Stimulated activated CD4-positive, alpha-beta T cell treated with anti-CD3 and anti-CD28 coated beads, Interleukin-15, amount 100 ng/mL, for 48 hours (primary cell): ENCODE measurements around the gene DGCR8.
A peak's percentile ranks its signal among the peaks of the same experiment; 100 is the strongest.
"Not testable (repeated sequence)": the region's sequence is repeated elsewhere in the genome, so short reads cannot be mapped to it uniquely, and the experiment has no call there.

ENCODE experiments used
- DNase-seq, 2 donors: peaks; one replicate each; pipeline ENCODE4 v3.0.0-alpha.2; 2020; ENCODE audit warnings: low read depth in 2 of 2

The DGCR8 gene

GRCh38 chr22:20066617-20067383 lies 13.2 kb upstream of the DGCR8 start:
- DNase-seq, result no peak

- not testable (repeated sequence) for DNase-seq
Observed at GRCh38 chr22:20067384-20067682, 12.7 kb upstream of the DGCR8 start.

DNA sequence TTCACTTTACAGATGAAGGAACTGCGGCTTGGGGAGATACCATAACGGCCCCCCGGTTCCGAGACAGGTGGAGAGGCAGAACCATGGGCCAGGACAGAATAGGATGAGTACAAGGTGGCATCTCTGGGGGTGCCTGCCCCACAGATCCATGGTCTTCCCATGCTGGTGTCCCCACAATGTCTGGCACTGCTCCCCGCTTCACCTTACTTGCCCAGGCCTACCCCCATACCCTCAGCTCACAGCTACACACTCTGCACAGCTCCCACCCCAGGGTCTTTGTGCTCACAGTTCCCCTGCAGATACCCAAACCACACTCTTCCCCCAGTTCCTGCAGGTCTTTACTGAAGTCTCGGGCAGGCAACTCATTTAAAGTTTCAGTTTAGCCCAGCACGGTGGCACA lies 11.4 kb upstream of the DGCR8 start:
- no peak for DNase-seq

GRCh38 chr22:20069331-20070042 lies 10.6 kb upstream of the DGCR8 start:
- no peak for DNase-seq

DNA sequence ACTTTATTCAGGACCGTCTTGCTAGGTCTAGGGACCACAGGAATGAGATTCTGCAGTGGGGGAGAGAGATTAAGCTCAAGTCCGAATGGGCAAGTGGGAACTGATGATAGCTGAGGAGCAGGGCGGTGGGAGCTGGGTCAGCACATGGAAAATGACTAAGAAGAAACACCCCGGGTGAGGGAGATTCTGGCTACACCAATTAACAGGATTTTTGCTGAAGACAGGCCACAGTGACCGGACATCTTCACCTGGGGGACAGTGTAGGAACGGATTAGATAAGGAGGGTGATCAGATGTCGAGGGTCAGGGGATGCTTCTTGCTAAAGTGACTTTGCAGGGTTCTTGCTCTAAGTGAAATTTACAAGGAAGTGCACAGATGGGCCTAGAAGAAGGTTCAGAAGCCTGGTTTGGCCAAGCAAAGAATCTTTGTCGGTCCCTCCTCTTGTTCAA lies 8.5 kb upstream of the DGCR8 start:
- no peak for DNase-seq

DNA sequence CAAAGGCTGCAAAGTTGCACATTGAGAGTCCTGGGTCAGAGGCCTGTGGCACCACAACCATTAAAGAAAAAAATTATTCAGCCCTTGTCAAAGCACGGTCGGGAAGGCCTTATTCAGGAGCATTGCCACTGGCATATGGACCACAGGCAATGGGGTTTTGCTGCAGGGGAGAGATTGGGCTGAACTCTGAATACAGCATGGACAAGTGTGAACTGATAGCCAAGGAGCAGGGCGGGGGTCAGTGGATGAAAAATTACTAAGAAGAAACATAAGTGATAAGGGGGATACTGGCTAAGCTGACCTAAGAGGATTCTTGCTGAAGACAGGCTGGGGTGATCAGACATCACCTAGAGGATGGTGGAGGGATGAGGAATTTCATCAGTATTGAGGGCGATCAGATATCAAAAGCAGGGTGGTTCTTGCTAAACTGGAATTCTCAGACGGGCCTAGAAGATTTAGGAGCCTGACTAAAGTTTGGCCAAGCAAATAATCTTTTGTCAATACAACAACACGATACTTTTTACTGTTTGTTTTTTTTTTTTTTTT lies 3.3 kb upstream of the DGCR8 start:
- no peak for DNase-seq

GRCh38 chr22:20080445-20080775 lies 369 bp downstream of the DGCR8 start:
- peak; percentile 37 to 61 for DNase-seq

GRCh38 chr22:20080776-20081654 lies 974 bp downstream of the DGCR8 start:
- no peak for DNase-seq

DNA sequence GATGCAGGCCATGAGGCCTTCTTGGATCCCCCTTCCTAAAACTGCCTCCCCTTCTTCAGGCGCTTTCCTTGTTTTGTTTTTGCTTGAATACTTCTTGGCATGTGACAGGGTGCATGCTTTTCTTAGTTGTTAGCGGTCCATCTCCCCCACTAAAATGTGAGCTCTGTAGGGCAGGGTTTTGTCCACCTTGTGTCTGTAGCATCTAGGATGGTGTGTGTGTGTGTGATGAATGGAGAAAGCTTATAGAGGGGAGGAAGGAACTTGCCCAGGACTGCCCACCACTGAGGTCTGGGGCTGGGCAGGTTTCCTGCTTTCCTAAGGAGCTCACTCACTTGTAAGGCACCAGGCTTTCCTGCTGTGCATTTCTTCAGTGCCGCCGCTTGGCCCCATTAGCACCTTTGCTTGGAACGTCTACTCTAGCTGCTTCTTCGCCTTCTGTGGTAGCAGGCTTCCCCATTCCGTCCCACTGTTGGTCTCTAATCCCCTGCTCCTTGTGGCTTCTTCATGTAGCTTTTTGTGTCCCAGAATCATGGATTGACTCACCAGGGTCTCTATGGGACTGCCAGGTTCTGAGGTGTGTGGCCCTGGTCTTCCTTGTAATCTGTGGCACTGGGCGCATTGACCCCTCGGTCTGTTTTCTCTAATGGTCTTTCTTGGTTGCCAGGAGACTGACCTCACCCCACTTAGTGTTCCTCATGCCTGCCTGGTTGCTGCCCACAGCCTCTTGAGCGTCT lies 3.3 kb downstream of the DGCR8 start:
- DNase-seq, result no peak

GRCh38 chr22:20083891-20084546 lies 4.0 kb downstream of the DGCR8 start:
- no peak for DNase-seq

DNA sequence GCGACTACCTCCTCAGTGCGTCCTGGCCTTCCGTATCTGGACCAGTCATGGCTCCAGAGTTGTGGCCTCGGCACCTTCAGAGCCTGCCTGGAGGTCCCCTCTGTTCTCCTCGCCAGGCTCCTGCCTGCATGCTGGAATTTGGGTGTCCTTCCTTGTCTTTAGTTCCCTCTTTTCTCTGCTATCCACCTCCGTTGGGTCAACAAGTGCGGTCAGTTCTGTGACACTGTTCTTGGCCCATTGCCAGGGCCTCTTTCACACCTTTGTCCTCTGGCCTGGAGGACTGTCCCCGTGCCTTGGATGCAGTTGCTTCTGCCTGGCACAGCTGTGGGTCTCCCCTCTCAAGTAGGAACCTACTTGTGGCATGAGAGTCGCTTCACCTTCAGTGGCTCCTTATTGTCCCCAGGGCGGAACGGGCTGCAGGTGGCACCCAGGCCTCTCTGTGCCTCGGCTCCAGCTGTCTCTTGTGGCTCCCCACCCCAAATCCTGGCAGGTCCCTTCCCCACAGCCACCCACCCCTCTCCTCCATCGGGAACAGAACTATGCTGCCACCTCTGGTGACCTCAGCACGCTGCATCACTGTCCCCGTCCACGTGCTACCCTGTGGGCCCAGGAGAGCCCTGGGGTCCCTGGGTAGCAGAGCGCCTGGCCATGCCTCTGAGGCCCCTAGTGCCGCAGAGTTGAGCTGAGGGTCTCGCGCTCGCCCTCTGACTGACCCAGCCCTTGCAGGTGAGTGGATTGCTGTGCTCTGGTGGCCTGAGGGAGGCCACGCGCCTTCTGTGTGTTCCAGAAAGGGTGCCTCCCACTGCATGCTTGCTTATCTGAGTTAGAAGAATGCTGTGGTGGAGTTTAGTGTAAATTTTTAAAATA lies 4.7 kb downstream of the DGCR8 start:
- DNase-seq, result no peak

DNA sequence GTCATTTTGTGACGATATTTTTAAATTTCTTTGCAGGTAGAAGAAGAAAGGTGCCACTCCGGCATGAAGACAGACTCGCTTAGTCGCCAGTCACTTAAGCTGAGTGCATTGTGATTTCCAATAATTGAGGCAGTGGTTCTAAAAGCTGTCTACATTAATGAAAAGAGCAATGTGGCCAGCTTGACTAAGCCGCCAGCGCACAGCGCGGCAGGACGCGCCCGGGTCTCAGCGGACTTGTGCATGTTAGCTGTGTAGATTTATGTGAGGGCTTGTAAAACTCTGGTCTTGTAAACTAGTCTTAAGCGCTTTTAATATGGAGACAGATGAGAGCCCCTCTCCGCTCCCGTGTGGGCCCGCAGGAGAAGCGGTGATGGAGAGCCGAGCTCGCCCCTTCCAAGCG lies 5.6 kb downstream of the DGCR8 start:
- DNase-seq, result no peak

DNA sequence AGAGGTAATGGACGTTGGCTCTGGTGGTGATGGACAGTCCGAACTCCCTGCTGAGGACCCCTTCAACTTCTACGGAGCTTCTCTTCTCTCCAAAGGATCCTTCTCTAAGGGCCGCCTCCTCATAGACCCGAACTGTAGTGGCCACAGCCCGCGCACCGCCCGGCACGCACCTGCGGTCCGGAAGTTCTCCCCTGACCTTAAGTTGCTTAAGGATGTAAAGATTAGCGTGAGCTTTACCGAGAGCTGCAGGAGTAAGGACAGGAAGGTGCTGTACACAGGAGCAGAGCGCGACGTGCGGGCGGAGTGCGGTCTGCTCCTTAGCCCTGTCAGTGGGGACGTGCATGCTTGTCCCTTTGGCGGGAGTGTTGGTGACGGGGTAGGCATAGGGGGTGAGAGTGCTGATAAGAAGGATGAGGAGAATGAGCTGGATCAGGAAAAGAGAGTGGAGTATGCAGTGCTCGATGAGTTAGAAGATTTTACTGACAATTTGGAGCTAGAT lies 6.1 kb downstream of the DGCR8 start:
- DNase-seq, result no peak

DNA sequence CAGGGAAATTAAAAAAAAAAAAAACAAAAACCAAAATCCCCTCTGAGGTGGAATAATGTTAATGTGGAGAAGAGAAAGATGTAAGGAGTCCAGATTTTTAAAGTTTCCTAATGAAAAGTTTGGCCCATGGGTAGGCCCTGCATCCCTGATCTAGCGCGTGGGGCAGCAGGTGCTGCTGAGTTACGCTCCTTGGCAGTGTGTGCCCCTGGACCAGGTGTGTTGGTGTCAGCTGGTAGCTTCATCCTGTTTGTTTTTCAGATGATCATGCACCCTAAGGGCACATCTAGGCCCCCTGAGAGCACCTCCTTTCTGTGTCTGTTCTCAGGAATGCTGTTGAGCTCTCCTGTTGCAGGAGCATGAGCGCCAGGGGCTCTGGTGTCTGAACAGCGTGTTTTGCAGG lies 6.7 kb downstream of the DGCR8 start:
- DNase-seq, result no peak

- no peak for DNase-seq
Observed at GRCh38 chr22:20087319-20088262, 7.5 kb downstream of the DGCR8 start.

- DNase-seq, result no peak
Observed at GRCh38 chr22:20088263-20088648, 8.2 kb downstream of the DGCR8 start.

DNA sequence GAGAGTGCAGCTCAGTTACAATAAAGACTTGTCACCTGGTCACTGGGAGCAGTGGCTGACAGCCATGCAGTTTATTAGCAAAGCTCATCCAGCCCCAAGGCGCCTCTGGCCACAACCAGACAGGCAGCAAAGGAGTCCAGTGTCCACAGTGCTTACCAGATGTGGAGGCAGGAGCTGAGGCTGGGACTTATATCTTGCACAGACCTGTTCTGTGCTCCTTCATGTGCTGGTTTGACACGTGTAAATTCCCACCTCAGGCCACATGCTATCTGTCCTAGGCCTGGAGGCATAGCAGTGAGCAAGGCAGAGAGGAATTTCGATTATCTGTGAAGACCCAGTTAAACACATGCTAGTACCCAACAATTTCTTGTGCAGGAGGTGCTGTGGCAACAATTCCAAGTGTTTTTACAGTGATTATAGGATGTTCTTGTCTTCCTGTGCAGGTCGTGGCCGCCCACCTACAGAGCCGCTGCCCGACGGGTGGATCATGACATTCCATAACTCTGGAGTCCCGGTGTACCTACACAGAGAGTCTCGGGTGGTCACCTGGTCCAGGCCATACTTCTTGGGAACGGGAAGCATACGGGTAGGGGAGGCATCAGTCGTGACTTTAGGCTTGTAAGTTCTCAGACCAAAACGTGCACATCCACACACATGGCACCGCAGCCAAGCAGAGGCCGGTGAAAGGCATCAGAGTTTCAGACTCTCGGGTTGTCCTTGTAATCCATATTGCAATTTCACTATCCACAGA lies 9.4 kb downstream of the DGCR8 start:
- no peak for DNase-seq
